OCI-LY7 (cell line): Measurements from ENCODE around the gene SRCIN1.

Source experiments
- CTCF ChIP-seq: fragments of 200-600 bp; sonication (generic); conservative IDR thresholded peaks from 2 replicates; pipeline ENCODE4 v1.5.1; 2014; ENCODE audit warnings: mild to moderate bottlenecking, antibody characterized with exemption, low read length, moderate library complexity, mixed read lengths
- EZH2phosphoT487 ChIP-seq: fragments of 200-600 bp; sonication (generic); IDR thresholded peaks from 2 replicates; pipeline ENCODE4 v1.6.1; 2018; ENCODE audit warnings: low read depth, borderline replicate concordance, mild to moderate bottlenecking, mixed run types, antibody characterized with exemption, low read length, moderate library complexity, mixed read lengths

- no peak for TF ChIP-seq CTCF
- TF ChIP-seq EZH2phosphoT487, result no peak
Measured at GRCh38 chr17:38653679-38654078, 47.9 kb upstream of the SRCIN1 start.
